K562 (cell line): ENCODE results near the gene SYT17. TPM values are rescaled to one million over a fixed set of nuclear protein-coding genes. Genes with fewer than 3 reads are reported as not detected.
A peak's percentile ranks its signal among the peaks of the same experiment; 100 is the strongest.

Experiments used
- CTBP1 ChIP-seq: fragments of 450-650 bp; IDR thresholded peaks from 2 replicates; pipeline ENCODE4 v1.6.1; 2016; ENCODE audit warnings: borderline replicate concordance
- E2F6 ChIP-seq, 2 experiments: IDR thresholded peaks; 2 replicates each; pipeline ENCODE4 v1.6.1; 2011; ENCODE audit warnings: borderline replicate concordance in 1 of 2, control low read depth in 1 of 2, low read depth in 1 of 2, low read length in 1 of 2, mild to moderate bottlenecking in 1 of 2, mixed read lengths in 1 of 2, moderate library complexity in 1 of 2; ENCODE audit not compliant: insufficient read depth in 1 of 2, insufficient read length in 1 of 2, poor library complexity in 1 of 2, severe bottlenecking in 1 of 2; ENCODE audit errors: extremely low read depth in 1 of 2
- ETV6 ChIP-seq, 3 experiments: fragments of 150-350 bp in 1 of 3; sonication (generic) in 1 of 3; formaldehyde crosslinking in 1 of 3; IDR thresholded peaks; 2 replicates each; pipeline versions ENCODE4 v1.6.1 to v1.8.0; 2014 to 2022; ENCODE audit warnings: borderline replicate concordance in 2 of 3, low read depth in 2 of 3, antibody characterized with exemption in 1 of 3, low read length in 1 of 3, mild to moderate bottlenecking in 1 of 3, missing genetic modification reagents in 1 of 3
- HNRNPL ChIP-seq: fragments of 200-400 bp; formaldehyde crosslinking; IDR thresholded peaks from 2 replicates; pipeline ENCODE4 v1.6.1; 2017; ENCODE audit warnings: low read depth, mild to moderate bottlenecking, low read length
- HNRNPLL ChIP-seq: fragments of 200-400 bp; formaldehyde crosslinking; IDR thresholded peaks from 2 replicates; pipeline ENCODE4 v1.6.1; 2017; ENCODE audit warnings: low read length, low read depth, mild to moderate bottlenecking; ENCODE audit not compliant: poor library complexity, severe bottlenecking
- MAFF ChIP-seq: IDR thresholded peaks from 2 replicates; pipeline ENCODE4 v1.6.1; 2012; ENCODE audit warnings: low read length, improper control_type of control experiment
- MTA3 ChIP-seq: fragments of 450-650 bp; formaldehyde crosslinking; IDR thresholded peaks from 2 replicates; pipeline ENCODE4 v1.6.1; 2017; ENCODE audit warnings: mild to moderate bottlenecking, borderline replicate concordance
- MYC ChIP-seq, 2 experiments: fragments of 250-450 bp in 1 of 2; sonication (Bioruptor Pico) in 1 of 2; IDR thresholded peaks; 2 replicates each; pipeline versions ENCODE4 v1.5.1 to v1.6.1; 2012 to 2021; ENCODE audit warnings: low read depth in 2 of 2, borderline replicate concordance in 1 of 2, improper control_type of control experiment in 1 of 2, low read length in 1 of 2, mild to moderate bottlenecking in 1 of 2, moderate library complexity in 1 of 2
- NRF1 ChIP-seq, 2 experiments: fragments of 450-650 bp; IDR thresholded peaks in 1 of 2; conservative IDR thresholded peaks in 1 of 2; 2 replicates each; pipeline ENCODE4 v1.6.1; 2014; ENCODE audit warnings: mild to moderate bottlenecking in 2 of 2
- RAD21 ChIP-seq, 2 experiments: fragments of 250-450 bp in 1 of 2; fragments of 450-650 bp in 1 of 2; sonication (Bioruptor Pico) in 1 of 2; formaldehyde crosslinking in 1 of 2; IDR thresholded peaks in 1 of 2; conservative IDR thresholded peaks in 1 of 2; 2 replicates each; pipeline versions ENCODE4 v1.4.0 to v1.8.0; 2020 to 2022; ENCODE audit warnings: mild to moderate bottlenecking in 2 of 2, moderate library complexity in 1 of 2
- RB1 ChIP-seq: fragments of 450-650 bp; IDR thresholded peaks from 2 replicates; pipeline ENCODE4 v1.6.1; 2017; ENCODE audit warnings: low read depth, mild to moderate bottlenecking
- SAFB ChIP-seq: fragments of 200-400 bp; formaldehyde crosslinking; IDR thresholded peaks from 2 replicates; pipeline ENCODE4 v1.6.1; 2017; ENCODE audit warnings: low read depth, low read length, borderline replicate concordance
- SMAD3 ChIP-seq: fragments of 450-650 bp; formaldehyde crosslinking; conservative IDR thresholded peaks from 2 replicates; pipeline ENCODE4 v1.4.0; 2020; ENCODE audit warnings: mild to moderate bottlenecking
- ZNF184 ChIP-seq: sonication (generic); formaldehyde crosslinking; IDR thresholded peaks from 2 replicates; pipeline ENCODE4 v1.5.0; 2020; ENCODE audit warnings: missing genetic modification reagents
- polyA plus RNA-seq, 8 experiments: library from polyadenylated mRNA; depleted of rRNA in 4 of 8; stranded (reverse) in 5 of 8; unstranded in 3 of 8; fragments of >200 nt; fragmentation: Nextera tagmentation in 2 of 8; fragmentation: Illumina TruSeq in 1 of 8; extraction: Ambion mirVana in 2 of 8; extraction: Trizol in 1 of 8; gene quantifications; 2 replicates each; pipeline versions ENCODE4 v1.2.1 to v1.2.3, GENCODE V29; 2011 to 2014; ENCODE audit warnings: inconsistent platforms in 1 of 8, missing spikeins in 1 of 8
- total RNA-seq, 7 experiments: library from RNA; depleted of rRNA in 6 of 7; stranded (reverse); fragments of >200 nt in 6 of 7; fragmentation: Illumina TruSeq in 2 of 7; extraction: Trizol in 2 of 7; gene quantifications; 2 replicates each; pipeline versions ENCODE4 v1.2.1 to v1.2.3, GENCODE V29; 2011 to 2021; ENCODE audit warnings: low replicate concordance in 1 of 7
- TF ChIP-seq, protein P1 (sequence below), 2 experiments: fragments of 450-650 bp; formaldehyde crosslinking in 1 of 2; IDR thresholded peaks; 2 replicates each; pipeline versions ENCODE4 v1.4.0 to v1.6.1; 2014 to 2020; ENCODE audit warnings: mild to moderate bottlenecking in 2 of 2, borderline replicate concordance in 1 of 2, low read depth in 1 of 2

Gene SYT17
- total and polyA plus RNA-seq, 9 of the 15 experiments (the other 6 are each of a cell fraction or from before 2014, with no cell fraction given), result not detected

GRCh38 chr16:19167710-19168370 lies at the start of gene SYT17 (continued):
- TF ChIP-seq, protein P1, sequence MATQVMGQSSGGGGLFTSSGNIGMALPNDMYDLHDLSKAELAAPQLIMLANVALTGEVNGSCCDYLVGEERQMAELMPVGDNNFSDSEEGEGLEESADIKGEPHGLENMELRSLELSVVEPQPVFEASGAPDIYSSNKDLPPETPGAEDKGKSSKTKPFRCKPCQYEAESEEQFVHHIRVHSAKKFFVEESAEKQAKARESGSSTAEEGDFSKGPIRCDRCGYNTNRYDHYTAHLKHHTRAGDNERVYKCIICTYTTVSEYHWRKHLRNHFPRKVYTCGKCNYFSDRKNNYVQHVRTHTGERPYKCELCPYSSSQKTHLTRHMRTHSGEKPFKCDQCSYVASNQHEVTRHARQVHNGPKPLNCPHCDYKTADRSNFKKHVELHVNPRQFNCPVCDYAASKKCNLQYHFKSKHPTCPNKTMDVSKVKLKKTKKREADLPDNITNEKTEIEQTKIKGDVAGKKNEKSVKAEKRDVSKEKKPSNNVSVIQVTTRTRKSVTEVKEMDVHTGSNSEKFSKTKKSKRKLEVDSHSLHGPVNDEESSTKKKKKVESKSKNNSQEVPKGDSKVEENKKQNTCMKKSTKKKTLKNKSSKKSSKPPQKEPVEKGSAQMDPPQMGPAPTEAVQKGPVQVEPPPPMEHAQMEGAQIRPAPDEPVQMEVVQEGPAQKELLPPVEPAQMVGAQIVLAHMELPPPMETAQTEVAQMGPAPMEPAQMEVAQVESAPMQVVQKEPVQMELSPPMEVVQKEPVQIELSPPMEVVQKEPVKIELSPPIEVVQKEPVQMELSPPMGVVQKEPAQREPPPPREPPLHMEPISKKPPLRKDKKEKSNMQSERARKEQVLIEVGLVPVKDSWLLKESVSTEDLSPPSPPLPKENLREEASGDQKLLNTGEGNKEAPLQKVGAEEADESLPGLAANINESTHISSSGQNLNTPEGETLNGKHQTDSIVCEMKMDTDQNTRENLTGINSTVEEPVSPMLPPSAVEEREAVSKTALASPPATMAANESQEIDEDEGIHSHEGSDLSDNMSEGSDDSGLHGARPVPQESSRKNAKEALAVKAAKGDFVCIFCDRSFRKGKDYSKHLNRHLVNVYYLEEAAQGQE (IDR thresholded peaks at IDR 0.05; ENCODE audit: borderline replicate concordance), result peak; percentile 54; the same call in 1 of the 2 replicates
- TF ChIP-seq, protein P1 (CRISPR knock-in tag; IDR thresholded peaks at IDR 0.05; ENCODE audit: low read depth), result no peak
- TF ChIP-seq NRF1 (conservative IDR thresholded peaks at IDR 0.05 in 1 of 2, IDR thresholded peaks at IDR 0.05 in 1 of 2), result peak in 1 of 2 experiments; percentile 2; a peak in 2 of 4 replicates
- TF ChIP-seq RAD21 (CRISPR knock-in tag; conservative IDR thresholded peaks at IDR 0.05 in 1 of 2, IDR thresholded peaks at IDR 0.05 in 1 of 2), result peak in 1 of 2 experiments; percentile 62; a peak in 2 of 4 replicates
- TF ChIP-seq ETV6 (IDR thresholded peaks at IDR 0.05; ENCODE audit: borderline replicate concordance in 1 of 2, low read depth in 2 of 2, low read length in 1 of 2), result no peak
- no peak for TF ChIP-seq ETV6 (CRISPR knock-in tag; IDR thresholded peaks at IDR 0.05; ENCODE audit: borderline replicate concordance)
- TF ChIP-seq HNRNPL, result peak; percentile 74
- peak; percentile 88 for TF ChIP-seq HNRNPLL
- TF ChIP-seq MYC (IDR thresholded peaks at IDR 0.05; ENCODE audit: low read depth, low read length), result peak; percentile 61
- no peak for TF ChIP-seq MYC (CRISPR knock-in tag; IDR thresholded peaks at IDR 0.05; ENCODE audit: borderline replicate concordance, low read depth)
- no peak for TF ChIP-seq MAFF
- peak; percentile 67 for TF ChIP-seq SAFB
- TF ChIP-seq MTA3, result 0 out of 2 replicates have a peak, but pooled peaks have one; percentile 49
- no peak for TF ChIP-seq ZNF184 (CRISPR knock-in tag)
- TF ChIP-seq E2F6 (IDR thresholded peaks at IDR 0.05; ENCODE audit: borderline replicate concordance in 1 of 2, extremely low read depth in 1 of 2, insufficient read depth in 1 of 2, insufficient read length in 1 of 2, low read depth in 1 of 2, low read length in 1 of 2, poor library complexity in 1 of 2, severe bottlenecking in 1 of 2), result peak; percentile 17 to 64
- TF ChIP-seq RB1, result peak; percentile 68
- peak; percentile 48; the same call in 1 of the 2 replicates for TF ChIP-seq CTBP1
- no peak for TF ChIP-seq SMAD3 (CRISPR knock-in tag)
- TF ChIP-seq, all 486 proteins: peak for 18
